GOT3 (cell line): ENCODE data around the gene LYG1.
A peak's percentile ranks its signal among the peaks of the same experiment; 100 is the strongest.
"Not testable (repeated sequence)": the region's sequence is repeated elsewhere in the genome, so short reads cannot be mapped to it uniquely, and the experiment has no call there.

ENCODE experiments used
- DNase-seq: peaks from one replicate; lab custom pipeline; 2025; ENCODE audit warnings: mixed read lengths; lab: John Stamatoyannopoulos, UW

LYG1 gene

GRCh38 chr2:99301097-99301496 is at the start of gene LYG1:
LYG1 (minus strand) TSS chr2:99301197; CDS start chr2:99295670, 5,527 bp downstream.
- DNase-seq: not testable (repeated sequence)

- no peak for DNase-seq
These were observed 49.2 kb upstream of the LYG1 start for GRCh38 chr2:99350194-99350593.

- DNase-seq: no peak
These were observed 47.2 kb upstream of the LYG1 start for GRCh38 chr2:99348173-99348572.

- no peak for DNase-seq
These were observed 45.2 kb upstream of the LYG1 start for GRCh38 chr2:99346218-99346617.

- not testable (repeated sequence) for DNase-seq
These were observed 44.4 kb upstream of the LYG1 start for GRCh38 chr2:99345446-99345845.

- DNase-seq: no peak
These were observed 41.5 kb upstream of the LYG1 start for GRCh38 chr2:99342536-99342935.

GRCh38 chr2:99340669-99341236 is 39.8 kb upstream of the LYG1 start:
- DNase-seq: no peak

- DNase-seq: no peak
These were observed 37.1 kb upstream of the LYG1 start for GRCh38 chr2:99338029-99338585.

- DNase-seq: peak; percentile 85
These were observed 36.4 kb upstream of the LYG1 start, which contains the start of gene EIF5B for GRCh38 chr2:99337113-99338028. EIF5B (plus strand) TSS chr2:99337389; CDS start chr2:99337555, 166 bp downstream.

GRCh38 chr2:99336804-99337112 is 35.8 kb upstream of the LYG1 start:
- DNase-seq: no peak

- peak; percentile 97 for DNase-seq
These were observed 35.2 kb upstream of the LYG1 start, which contains the start of gene TXNDC9 for GRCh38 chr2:99335911-99336803. TXNDC9 (minus strand) TSS chr2:99336333; CDS start chr2:99333210, 3,123 bp downstream.

GRCh38 chr2:99325384-99325783 is 24.4 kb upstream of the LYG1 start:
- DNase-seq: no peak

- not testable (repeated sequence) for DNase-seq
These were observed 16.8 kb upstream of the LYG1 start for GRCh38 chr2:99317873-99318200.

- no peak for DNase-seq
These were observed 16.3 kb upstream of the LYG1 start for GRCh38 chr2:99317161-99317872.

GRCh38 chr2:99299580-99299979 is 1.4 kb downstream of the LYG1 start:
- DNase-seq: no peak

GRCh38 chr2:99297994-99298393 is 3.0 kb downstream of the LYG1 start:
- DNase-seq: no peak

GRCh38 chr2:99285526-99285925 is 15.5 kb downstream of the LYG1 start:
- no peak for DNase-seq

- DNase-seq: no peak
These were observed 20.9 kb downstream of the LYG1 start for GRCh38 chr2:99279969-99280695.

- DNase-seq: no peak
These were observed 22.2 kb downstream of the LYG1 start for GRCh38 chr2:99278793-99279291.

GRCh38 chr2:99278195-99278765 is 22.7 kb downstream of the LYG1 start:
- DNase-seq: not testable (repeated sequence)
